Measurements from ENCODE around the gene NRP1.

- TF ChIP-seq POLR2AphosphoS5 (IDR thresholded peaks at IDR 0.05; ENCODE audit: insufficient read depth, low read depth, low read length), result no peak
- no peak for TF ChIP-seq CTCF (IDR thresholded peaks at IDR 0.05; ENCODE audit: extremely low read depth in 1 of 2, insufficient read depth in 1 of 2, low read depth in 1 of 2, low read length in 2 of 2)
- TF ChIP-seq MYC (IDR thresholded peaks at IDR 0.05; ENCODE audit: low read depth, low read length), result no peak
- no peak for TF ChIP-seq POLR2A (IDR thresholded peaks at IDR 0.05; ENCODE audit: low read depth, low read length)
- TF ChIP-seq EZH2 (IDR thresholded peaks at IDR 0.05; ENCODE audit: borderline replicate concordance, low read depth, low read length, severe bottlenecking), result no peak
Observed at GRCh38 chr10:33350041-33350440, 15.6 kb upstream of the NRP1 start.

Measured in endothelial cell of umbilical vein (primary cell).